ENCODE results near the gene MBL2. TPM values are rescaled to one million over a fixed set of nuclear protein-coding genes. Genes with fewer than 3 reads are reported as not detected.
A peak's percentile ranks its signal among the peaks of the same experiment; 100 is the strongest.

Gene MBL2
- total and polyA plus RNA-seq, 4 donors, result 36.2 to 222 (median 105) TPM

DNA sequence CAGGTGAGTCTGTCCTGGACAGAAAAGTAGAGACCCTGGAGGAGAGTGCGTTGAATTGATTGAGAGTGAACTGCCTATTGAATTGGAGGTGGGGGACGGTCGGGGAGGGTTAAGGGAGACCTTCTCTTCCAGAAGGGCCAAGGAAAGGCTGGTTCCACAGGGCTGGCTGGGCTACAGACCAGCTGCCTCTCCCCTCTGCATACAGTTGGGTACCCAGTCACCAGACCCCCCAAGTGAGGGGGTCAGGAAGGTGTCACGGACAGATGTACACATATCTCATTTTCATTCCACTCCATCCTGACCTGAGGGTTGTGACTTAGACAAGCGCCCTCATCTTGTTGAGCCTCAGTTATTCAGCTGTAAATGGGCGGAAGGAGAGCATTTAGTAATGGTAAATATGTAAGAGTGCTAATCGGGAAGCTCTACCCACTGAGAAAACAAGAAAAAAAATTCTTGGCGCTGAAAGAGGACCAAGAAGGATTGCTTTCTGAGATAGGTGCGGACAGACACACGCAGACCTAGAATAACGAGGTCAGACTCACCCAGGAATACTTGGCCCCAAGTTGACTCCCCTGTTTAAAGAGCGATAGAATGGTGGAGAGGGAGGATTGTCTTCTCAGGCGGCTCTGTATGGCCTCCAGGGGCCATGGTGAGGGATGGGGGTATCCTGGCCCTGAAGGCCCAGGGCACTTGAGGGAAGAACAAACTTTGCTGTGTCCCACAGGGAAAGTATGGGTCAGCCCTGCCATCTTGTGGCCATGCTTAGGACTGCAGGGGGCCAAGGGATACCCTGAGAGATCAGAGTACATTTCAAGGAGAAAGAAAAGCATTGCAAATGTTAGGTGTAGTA, 7.2 kb upstream of the MBL2 start:
- DNase-seq (ENCODE audit: low spot score), result peak; percentile 88
- H3K9ac ChIP-seq (ENCODE audit: low read depth in 1 of 2, low read length in 2 of 2), result no peak overlapping the region
- 73% methylated on average over 13 of the region's 13 CpGs for WGBS
- peaks cover 6 to 20% (median 16%) of the 10 kb centered on the region in 4 donors for H3K4me1 ChIP-seq (ENCODE audit: control insufficient read depth in 4 of 4, insufficient read depth in 4 of 4, low read length in 3 of 4)
- no peaks in the 10 kb centered on the region for H3K27me3 ChIP-seq (ENCODE audit: control insufficient read depth in 4 of 4, insufficient read depth in 4 of 4, low read length in 3 of 4)
- H3K4me3 ChIP-seq (ENCODE audit: low read depth in 1 of 3, low read length in 3 of 3), result no peak overlapping the region
- H3K36me3 ChIP-seq (ENCODE audit: control insufficient read depth in 4 of 4, insufficient read depth in 3 of 4, low read depth in 1 of 4, low read length in 3 of 4), result no peaks in the 10 kb centered on the region
- no peak overlapping the region for H3K27ac ChIP-seq (ENCODE audit: low read depth in 1 of 2, low read length in 2 of 2)
- TF ChIP-seq JUND (IDR thresholded peaks at IDR 0.05) (no peak), SP1 (IDR thresholded peaks at IDR 0.05) (no peak), HNF4A (conservative IDR thresholded peaks at IDR 0.05) (peak; percentile 31 to 42), CTCF (IDR thresholded peaks at IDR 0.05; ENCODE audit: low read depth, low read length, missing input control) (peak; percentile 99), TAF1 (conservative IDR thresholded peaks at IDR 0.05) (no peak), RAD21 (IDR thresholded peaks at IDR 0.05) (peak; percentile 98 to 99), FOXA1 (IDR thresholded peaks at IDR 0.05) (no peak), GABPA (IDR thresholded peaks at IDR 0.05 in 1 of 2, conservative IDR thresholded peaks at IDR 0.05 in 1 of 2) (no peak), FOXA2 (IDR thresholded peaks at IDR 0.05) (no peak), RXRA (IDR thresholded peaks at IDR 0.05) (no peak)
- TF ChIP-seq, protein P1, sequence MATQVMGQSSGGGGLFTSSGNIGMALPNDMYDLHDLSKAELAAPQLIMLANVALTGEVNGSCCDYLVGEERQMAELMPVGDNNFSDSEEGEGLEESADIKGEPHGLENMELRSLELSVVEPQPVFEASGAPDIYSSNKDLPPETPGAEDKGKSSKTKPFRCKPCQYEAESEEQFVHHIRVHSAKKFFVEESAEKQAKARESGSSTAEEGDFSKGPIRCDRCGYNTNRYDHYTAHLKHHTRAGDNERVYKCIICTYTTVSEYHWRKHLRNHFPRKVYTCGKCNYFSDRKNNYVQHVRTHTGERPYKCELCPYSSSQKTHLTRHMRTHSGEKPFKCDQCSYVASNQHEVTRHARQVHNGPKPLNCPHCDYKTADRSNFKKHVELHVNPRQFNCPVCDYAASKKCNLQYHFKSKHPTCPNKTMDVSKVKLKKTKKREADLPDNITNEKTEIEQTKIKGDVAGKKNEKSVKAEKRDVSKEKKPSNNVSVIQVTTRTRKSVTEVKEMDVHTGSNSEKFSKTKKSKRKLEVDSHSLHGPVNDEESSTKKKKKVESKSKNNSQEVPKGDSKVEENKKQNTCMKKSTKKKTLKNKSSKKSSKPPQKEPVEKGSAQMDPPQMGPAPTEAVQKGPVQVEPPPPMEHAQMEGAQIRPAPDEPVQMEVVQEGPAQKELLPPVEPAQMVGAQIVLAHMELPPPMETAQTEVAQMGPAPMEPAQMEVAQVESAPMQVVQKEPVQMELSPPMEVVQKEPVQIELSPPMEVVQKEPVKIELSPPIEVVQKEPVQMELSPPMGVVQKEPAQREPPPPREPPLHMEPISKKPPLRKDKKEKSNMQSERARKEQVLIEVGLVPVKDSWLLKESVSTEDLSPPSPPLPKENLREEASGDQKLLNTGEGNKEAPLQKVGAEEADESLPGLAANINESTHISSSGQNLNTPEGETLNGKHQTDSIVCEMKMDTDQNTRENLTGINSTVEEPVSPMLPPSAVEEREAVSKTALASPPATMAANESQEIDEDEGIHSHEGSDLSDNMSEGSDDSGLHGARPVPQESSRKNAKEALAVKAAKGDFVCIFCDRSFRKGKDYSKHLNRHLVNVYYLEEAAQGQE (IDR thresholded peaks at IDR 0.05), result no peak
- no peaks in the 10 kb centered on the region for H3K9me3 ChIP-seq (ENCODE audit: control insufficient read depth in 4 of 4, low read length in 3 of 4)

GRCh38 chr10:52778511-52779392, 6.2 kb upstream of the MBL2 start:
- Histone ChIP-seq H3K4me1 (ENCODE audit: control insufficient read depth in 4 of 4, insufficient read depth in 4 of 4, low read length in 3 of 4) (peaks cover 9 to 30% (median 24%) of the 10 kb centered on the region in 4 donors), H3K27me3 (ENCODE audit: control insufficient read depth in 4 of 4, insufficient read depth in 4 of 4, low read length in 3 of 4) (no peaks in the 10 kb centered on the region), H3K9ac (ENCODE audit: low read depth in 1 of 2, low read length in 2 of 2) (no peak overlapping the region), H3K27ac (ENCODE audit: low read depth in 1 of 2, low read length in 2 of 2) (no peak overlapping the region), H3K9me3 (ENCODE audit: control insufficient read depth in 4 of 4, low read length in 3 of 4) (no peaks in the 10 kb centered on the region), H3K36me3 (ENCODE audit: control insufficient read depth in 4 of 4, insufficient read depth in 3 of 4, low read depth in 1 of 4, low read length in 3 of 4) (no peaks in the 10 kb centered on the region), H3K4me3 (ENCODE audit: low read depth in 1 of 3, low read length in 3 of 3) (no peak overlapping the region)
- no peak for DNase-seq (ENCODE audit: low spot score)
- 64% methylated on average over 42 of the region's 42 CpGs for WGBS
- TF ChIP-seq, protein P2, sequence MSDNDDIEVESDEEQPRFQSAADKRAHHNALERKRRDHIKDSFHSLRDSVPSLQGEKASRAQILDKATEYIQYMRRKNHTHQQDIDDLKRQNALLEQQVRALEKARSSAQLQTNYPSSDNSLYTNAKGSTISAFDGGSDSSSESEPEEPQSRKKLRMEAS (IDR thresholded peaks at IDR 0.05), result no peak
- peak; percentile 38 for TF ChIP-seq CTCF (IDR thresholded peaks at IDR 0.05; ENCODE audit: low read depth, low read length, missing input control)
- peak; percentile 41 to 71 for TF ChIP-seq RAD21 (IDR thresholded peaks at IDR 0.05)
- no peak for TF ChIP-seq ATF3 (IDR thresholded peaks at IDR 0.05)
- TF ChIP-seq HNF4A (conservative IDR thresholded peaks at IDR 0.05), result no peak
- TF ChIP-seq, protein P1 (IDR thresholded peaks at IDR 0.05), result no peak
- no peak for TF ChIP-seq TAF1 (conservative IDR thresholded peaks at IDR 0.05)
